Upper lobe of left lung (tissue), 4 donors: ENCODE results near the gene USP13.

Experiments
- CTCF ChIP-seq, 6 experiments: fragments of 450-650 bp in 4 of 6; fragments of 200-600 bp in 2 of 6; sonication (generic) in 2 of 6; IDR thresholded peaks; one replicate each; pipeline ENCODE4 v1.5.1; 2016 to 2019; ENCODE audit warnings: antibody characterized with exemption in 6 of 6
- EP300 ChIP-seq, 4 donors: sonication (generic); formaldehyde crosslinking; IDR thresholded peaks; one replicate each; pipeline ENCODE4 v1.5.1; 2017; ENCODE audit warnings: antibody characterized with exemption in 4 of 4, control low read depth in 2 of 4
- POLR2A ChIP-seq, 4 donors: fragments of 450-650 bp; IDR thresholded peaks; one replicate each; pipeline ENCODE4 v1.5.1; 2016 to 2017; ENCODE audit warnings: antibody characterized with exemption in 4 of 4, mild to moderate bottlenecking in 2 of 4

GRCh38 chr3:179801856-179802255 is 149.0 kb downstream of the USP13 start:
- TF ChIP-seq CTCF (IDR thresholded peaks at IDR 0.05) (no peak), POLR2A (IDR thresholded peaks at IDR 0.05) (no peak), EP300 (IDR thresholded peaks at IDR 0.05) (no peak)
